Activated CD8-positive, alpha-beta memory T cell treated with anti-CD3 and anti-CD28 coated beads for 24 hours (primary cell): ENCODE results near the gene OR2J3.
"Not testable (repeated sequence)": the region's sequence is repeated elsewhere in the genome, so short reads cannot be mapped to it uniquely, and the experiment has no call there.

ENCODE experiments used
- DNase-seq: peaks from one replicate; pipeline ENCODE4 v3.0.0-alpha.2; 2020

The OR2J3 gene

DNA sequence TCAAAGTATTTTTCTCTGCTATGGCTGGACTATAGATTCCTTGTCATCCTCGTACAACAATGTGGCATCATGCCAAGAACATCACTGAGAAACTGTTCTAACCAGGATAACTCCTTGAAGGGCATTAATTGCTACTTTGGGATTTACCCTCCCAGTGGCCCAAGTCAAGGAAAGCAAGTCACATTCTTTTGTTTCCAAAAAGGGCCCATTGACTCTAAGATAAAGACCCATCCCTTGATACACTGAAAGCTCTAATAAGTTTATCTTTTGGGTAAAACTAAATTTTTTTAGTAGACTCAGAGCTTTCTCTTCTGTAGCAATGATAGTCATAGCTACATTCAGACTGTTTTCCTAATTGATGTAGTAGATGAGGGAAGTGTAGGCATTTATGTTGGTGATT, at the start of gene OR2J3:
OR2J3 (plus strand) TSS at position 301 of the 400 bp plus-strand sequence. CDS start 3,833 bp downstream, outside the sequence.
- DNase-seq, result no peak

GRCh38 chr6:29071831-29072723, 35.8 kb upstream of the OR2J3 start:
- no peak for DNase-seq

DNA sequence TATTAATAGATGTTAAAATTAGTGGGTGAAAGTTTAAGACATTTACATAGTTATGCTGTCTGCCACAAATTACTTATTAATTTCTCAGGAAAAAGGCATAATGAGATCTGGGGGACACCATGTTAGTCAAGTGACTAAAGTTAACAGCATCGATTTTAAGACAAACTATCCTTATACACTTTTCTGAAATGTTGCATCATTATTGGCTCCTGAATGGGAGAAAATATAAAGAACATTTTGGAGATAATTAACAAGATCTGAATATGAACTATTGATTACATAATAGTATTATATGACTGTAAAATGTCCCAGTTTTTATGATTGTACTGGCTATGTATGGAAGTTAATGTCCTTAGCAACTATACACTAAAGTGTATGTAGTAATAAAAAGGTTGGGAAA, 28.7 kb upstream of the OR2J3 start:
- no peak for DNase-seq

GRCh38 chr6:29081312-29081711, 26.5 kb upstream of the OR2J3 start:
- DNase-seq, result no peak

- DNase-seq, result no peak
Measured at GRCh38 chr6:29082457-29082856, 25.4 kb upstream of the OR2J3 start.

- DNase-seq, result no peak
Measured at GRCh38 chr6:29087213-29087612, 20.6 kb upstream of the OR2J3 start, which contains the start of gene OR2B3. Gene OR2B3 (minus strand): TSS chr6:29087313. CDS start chr6:29087248, 65 bp downstream.

DNA sequence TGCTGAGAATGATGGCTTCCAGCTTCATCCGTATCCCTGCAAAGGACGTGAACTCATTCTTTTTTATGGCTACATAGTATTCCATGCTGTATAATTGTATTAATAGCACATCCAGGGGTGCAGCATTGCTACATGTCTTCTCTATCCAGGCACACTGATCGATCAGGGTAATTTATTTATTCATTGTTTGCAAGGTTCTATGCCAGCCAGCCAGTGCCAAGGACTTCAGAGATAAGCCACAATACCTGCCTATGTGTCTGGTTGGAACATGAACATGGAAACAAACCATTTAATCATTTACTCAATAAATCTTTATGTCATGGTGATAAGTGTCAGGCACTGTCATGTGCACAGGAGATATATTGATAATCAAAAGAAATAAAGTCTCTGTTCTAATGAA, 14.9 kb upstream of the OR2J3 start:
- no peak for DNase-seq

- DNase-seq, result no peak
Measured at GRCh38 chr6:29097803-29098202, 10.1 kb upstream of the OR2J3 start.

DNA sequence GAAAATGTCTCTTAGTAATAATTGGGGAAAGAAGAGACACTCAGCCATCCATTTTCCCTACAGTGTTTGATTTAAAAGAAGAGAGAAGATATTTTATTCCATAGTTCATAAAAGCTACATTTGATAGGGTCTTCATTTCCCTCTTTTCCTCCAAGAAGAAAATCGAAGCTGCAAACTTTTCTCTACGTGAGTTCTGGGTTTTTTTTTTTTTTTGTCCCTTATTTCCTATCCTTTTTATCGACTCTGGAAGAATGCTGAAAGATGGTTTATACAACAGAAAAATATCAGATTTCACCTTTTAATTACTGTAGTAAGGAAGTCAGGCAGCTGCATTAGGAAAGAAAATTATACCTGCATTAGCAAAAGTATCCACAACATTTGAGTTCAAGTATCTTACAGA, 8.7 kb upstream of the OR2J3 start, which contains the start of gene OR2J1:
OR2J1 (plus strand) TSS at position 301 of the 400 bp plus-strand sequence. CDS start 1,453 bp downstream, outside the sequence.
- DNase-seq, result no peak

DNA sequence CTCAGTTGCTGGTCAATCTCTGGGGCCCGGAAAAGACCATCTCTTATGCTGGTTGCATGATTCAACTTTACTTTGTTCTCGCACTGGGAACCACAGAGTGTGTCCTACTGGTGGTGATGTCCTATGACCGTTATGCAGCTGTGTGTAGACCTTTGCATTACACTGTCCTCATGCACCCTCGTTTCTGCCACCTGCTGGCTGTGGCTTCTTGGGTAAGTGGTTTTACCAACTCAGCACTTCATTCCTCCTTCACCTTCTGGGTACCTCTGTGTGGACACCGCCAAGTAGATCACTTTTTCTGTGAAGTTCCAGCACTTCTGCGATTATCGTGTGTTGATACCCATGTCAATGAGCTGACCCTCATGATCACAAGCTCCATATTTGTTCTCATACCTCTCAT, 4.3 kb downstream of the OR2J3 start:
- no peak for DNase-seq

DNA sequence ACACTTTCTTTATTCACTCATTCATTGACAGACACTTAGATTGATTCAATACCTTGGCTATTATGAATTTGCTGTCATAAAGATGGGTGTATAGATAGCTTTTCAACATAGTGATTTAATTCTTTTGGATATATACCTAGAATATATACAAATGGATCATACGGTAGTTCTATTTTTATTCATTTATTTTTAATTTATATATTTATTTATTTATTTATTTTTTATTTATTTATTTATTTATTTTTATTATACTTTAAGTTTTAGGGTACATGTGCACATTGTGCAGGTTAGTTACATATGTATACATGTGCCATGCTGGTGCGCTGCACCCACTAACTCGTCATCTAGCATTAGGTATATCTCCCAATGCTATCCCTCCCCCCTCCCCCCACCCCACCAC, 7.1 kb downstream of the OR2J3 start:
- not testable (repeated sequence) for DNase-seq

DNA sequence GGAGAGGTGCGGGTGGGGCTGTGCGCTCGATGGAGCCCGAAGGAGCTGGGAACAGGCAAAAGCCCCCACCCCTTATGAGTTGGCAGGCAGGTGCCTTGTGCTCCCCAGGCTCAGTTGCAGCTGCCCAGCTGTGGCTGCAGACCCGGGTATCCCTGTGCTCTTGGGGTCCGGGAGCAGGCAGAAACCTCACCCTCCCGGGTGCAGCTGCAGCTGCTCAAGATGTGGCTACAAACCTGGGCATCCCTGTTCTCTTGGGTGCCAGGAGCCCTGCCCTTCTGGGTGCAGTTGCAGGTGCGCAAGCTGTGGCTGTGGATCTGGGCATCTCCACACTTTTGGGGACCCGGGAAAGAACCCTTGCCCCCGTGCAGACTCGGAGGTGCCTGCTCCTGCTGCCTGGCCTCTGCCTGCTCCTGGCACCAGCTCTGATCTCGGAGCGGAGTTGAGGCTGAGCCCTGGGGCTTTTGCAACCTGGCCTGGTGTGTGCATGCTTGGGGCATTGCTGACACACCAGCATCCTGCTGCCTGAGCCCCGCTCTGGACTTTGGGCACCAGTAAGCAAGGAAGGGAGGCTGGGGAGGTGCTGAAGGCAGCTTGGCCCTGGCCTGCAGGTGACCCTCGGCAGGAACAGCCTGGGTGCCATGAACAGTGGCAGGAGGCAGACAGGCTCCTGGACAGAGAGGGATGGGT, 21.6 kb downstream of the OR2J3 start:
- DNase-seq, result no peak

- DNase-seq, result no peak
Measured at GRCh38 chr6:29130644-29131043, 22.8 kb downstream of the OR2J3 start.

DNA sequence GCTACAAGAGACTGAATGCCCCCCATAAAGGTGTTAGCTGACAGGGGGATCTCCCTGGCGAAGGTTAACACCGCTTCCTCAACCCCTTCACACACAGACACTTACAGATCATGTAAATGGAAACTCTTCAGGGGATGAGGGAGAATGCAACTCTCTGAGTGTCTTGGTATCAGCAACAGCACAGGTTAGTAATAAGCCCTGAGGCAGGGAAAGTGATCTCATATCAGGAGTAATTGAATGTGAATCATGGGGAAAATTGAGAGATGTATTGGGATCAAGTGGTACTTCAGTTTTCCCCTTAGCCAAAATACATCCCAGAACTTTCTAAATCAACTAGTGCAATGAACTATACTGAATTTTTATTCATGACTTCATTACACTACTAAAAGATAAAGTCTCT, 23.8 kb downstream of the OR2J3 start:
- no peak for DNase-seq

DNA sequence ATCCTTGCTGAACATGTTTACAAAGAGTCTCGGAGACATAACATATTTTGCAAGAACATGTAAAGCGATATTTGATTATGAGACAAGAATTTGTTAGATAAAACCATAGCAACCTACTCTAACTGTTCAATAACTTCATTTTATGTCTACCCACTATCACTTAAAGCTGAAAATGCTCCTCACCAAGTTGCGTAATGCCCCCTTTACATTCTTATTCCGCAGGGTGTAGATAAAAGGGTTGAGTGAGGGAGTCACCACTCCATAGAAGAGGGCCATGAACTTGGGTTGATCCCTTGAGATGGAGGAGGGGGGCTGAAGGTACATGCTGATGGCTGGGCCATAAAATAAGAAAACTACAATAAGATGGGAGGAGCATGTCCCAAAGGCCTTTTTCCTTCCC, 29.9 kb downstream of the OR2J3 start:
- DNase-seq, result no peak

- DNase-seq, result no peak
Measured at GRCh38 chr6:29141606-29142005, 33.7 kb downstream of the OR2J3 start.

GRCh38 chr6:29142309-29142708, 34.5 kb downstream of the OR2J3 start:
- DNase-seq, result no peak

DNA sequence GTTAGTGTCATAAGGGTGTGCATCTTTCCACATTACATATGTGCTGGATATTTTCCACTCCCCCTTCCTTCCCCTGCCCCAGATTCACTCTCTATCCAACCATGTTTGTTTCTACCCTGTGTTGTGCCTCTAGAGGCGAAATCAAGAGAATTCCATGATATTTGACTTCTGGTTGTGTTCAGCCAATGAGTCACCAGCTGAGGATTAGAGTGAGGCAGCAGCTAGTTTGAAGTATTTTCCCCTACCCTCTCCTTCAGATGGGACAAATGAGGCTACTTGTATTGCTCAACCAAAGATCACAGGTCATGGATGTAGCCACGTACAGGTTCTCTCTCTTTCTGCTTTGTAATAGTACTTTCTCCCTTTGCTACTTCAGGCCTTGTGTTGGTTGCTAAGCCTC, 38.3 kb downstream of the OR2J3 start:
- DNase-seq, result no peak

- no peak for DNase-seq
Measured at GRCh38 chr6:29147074-29147473, 39.2 kb downstream of the OR2J3 start.

DNA sequence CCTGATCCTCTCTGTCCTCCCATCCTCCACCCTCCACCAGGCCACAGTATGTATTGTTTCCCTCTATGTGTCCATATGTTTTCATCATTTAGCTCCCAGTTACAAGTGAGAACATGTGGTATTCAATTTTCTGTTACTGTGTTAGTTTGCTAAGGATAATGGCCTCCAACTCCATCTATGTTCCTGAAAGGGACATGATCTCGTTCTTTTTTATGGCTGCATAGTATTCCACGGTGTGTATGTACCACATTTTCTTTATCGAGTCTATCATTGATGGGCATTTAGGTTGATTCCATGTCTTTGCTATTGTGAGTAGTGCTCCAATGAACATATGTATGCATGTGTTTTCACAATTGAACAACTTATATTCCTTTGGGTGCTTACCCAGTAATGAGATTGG, 41.6 kb downstream of the OR2J3 start:
- DNase-seq, result not testable (repeated sequence)

- DNase-seq, result no peak
Measured at GRCh38 chr6:29153083-29153482, 45.2 kb downstream of the OR2J3 start.

DNA sequence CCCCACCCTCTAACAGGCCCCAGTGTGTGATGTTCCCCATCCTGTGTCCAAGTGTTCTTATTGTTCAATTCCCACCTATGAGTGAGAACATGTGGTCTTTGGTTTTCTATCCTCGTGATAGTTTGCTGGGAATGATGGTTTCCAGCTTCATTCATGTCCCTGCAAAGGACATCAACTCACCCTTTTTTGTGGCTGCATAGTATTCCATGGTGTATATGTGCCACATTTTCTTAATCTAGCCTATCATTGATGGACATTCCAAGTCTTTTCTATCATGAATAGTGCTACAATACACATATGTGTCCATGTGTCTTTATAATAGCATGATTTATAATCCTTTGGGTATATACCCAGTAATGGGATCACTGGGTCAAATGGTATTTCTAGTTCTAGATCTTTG, 47.3 kb downstream of the OR2J3 start:
- not testable (repeated sequence) for DNase-seq

DNA sequence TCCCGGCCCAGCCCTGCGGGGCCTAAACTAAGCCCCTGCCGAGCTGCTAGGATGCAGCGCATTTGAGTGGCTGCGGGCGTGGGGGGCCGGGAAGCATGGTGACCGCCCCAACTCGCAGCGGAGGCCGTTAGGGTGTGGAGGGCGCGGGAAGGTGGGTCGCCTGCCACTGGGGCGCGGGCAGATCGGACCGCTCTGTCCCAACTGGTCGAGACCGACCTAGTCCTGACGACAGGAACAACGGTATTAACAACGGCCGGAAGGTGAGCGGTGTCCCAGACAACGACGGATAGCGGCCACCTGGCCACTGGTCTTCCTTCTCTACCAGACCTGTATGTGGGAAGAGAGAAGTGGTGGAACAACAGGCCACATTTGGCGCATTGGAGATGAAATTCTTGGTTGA, 52.1 kb downstream of the OR2J3 start:
- not testable (repeated sequence) for DNase-seq
